LNCaP clone FGC (cell line): Measurements from ENCODE around the gene RBM39.

Experiments
- DNase-seq: peaks from one replicate; pipeline ENCODE4 v3.0.0-alpha.2; 2011; ENCODE audit warnings: low read depth
- H3K4me3 ChIP-seq: 2 replicates; pipeline ENCODE4 v1.5.1; 2011; ENCODE audit warnings: mild to moderate bottlenecking, low read depth, low read length, control low read depth
- CTCF ChIP-seq: IDR thresholded peaks from 2 replicates; pipeline ENCODE4 v1.5.1; 2012; ENCODE audit warnings: mild to moderate bottlenecking; ENCODE audit not compliant: control insufficient read depth, insufficient read depth; ENCODE audit errors: extremely low read depth

The RBM39 gene

DNA sequence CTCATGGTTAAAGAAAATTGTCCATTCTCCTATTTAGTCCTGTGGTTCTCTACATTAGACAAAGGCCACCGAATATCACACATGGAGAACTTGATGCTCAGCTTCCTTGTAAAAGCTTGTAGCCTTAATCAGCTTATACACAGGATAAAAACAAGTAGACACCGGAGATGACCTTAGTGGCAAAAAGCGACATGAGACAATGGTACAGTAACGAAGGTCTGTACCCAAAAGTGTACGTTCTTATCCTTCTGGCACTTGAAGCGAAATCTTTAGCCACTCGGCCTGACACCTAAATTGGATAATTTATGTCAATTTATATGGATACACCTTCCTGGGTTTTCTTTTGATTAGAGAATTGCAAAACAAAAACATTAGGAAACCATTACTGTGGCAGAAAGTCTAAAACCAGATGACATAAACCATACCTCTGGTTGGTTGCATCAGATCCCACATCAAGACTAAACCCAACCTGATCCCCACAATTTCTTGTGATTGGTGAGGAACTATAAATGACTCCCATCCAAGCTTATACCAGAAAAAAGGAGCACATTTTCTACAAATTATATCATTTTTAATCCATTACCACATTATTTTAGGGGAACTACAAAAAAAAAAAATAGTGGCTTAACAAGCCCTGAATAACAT lies 6.1 kb downstream of the RBM39 start:
- no peak for DNase-seq
- no peak for TF ChIP-seq CTCF
- no peak overlapping the region for H3K4me3 ChIP-seq

- TF ChIP-seq CTCF = no peak
- no peak overlapping the region for H3K4me3 ChIP-seq
- DNase-seq = no peak
Measured at GRCh38 chr20:35734777-35735649, 7.0 kb downstream of the RBM39 start.

- no peak overlapping the region for H3K4me3 ChIP-seq
- DNase-seq = no peak
- no peak for TF ChIP-seq CTCF
Measured at GRCh38 chr20:35734374-35734773, 7.7 kb downstream of the RBM39 start.

DNA sequence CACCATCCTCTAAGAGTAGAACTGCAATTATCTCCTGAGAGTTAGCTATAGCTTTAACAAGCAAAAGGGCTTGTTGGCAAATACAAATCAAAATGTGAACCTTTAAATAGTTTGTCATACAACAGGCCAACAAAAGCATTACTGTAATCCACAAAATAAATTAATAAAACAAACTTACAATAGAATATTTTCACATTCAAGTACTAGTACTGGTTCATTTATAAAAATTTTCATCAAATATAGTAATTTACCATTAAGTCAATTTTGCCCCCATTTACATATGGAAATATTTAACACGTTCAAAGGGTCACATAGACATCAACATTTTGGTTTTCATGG lies 9.4 kb downstream of the RBM39 start:
- no peak for TF ChIP-seq CTCF
- DNase-seq = no peak
- H3K4me3 ChIP-seq = no peak overlapping the region

- H3K4me3 ChIP-seq = no peak overlapping the region
- DNase-seq = no peak
- no peak for TF ChIP-seq CTCF
Measured at GRCh38 chr20:35731862-35732643, 10.0 kb downstream of the RBM39 start.

- no peak for DNase-seq
- no peak overlapping the region for H3K4me3 ChIP-seq
- TF ChIP-seq CTCF = no peak
Measured at GRCh38 chr20:35731469-35731788, 10.6 kb downstream of the RBM39 start.
